Endothelial cell (in vitro differentiated cells): ENCODE results near the gene DHX34. TPM values are rescaled to one million over a fixed set of nuclear protein-coding genes. Genes with fewer than 3 reads are reported as not detected.

ENCODE experiments used
- DNase-seq: peaks from one replicate; pipeline ENCODE4 v3.0.0; 2021; ENCODE audit warnings: low spot score
- H3K27ac Mint-ChIP-seq: one replicate; pipeline ENCODE4 v1.8.0; 2021; ENCODE audit warnings: mixed read lengths, inconsistent platforms; ENCODE audit not compliant: unreplicated experiment
- H3K27me3 Mint-ChIP-seq: one replicate; pipeline ENCODE4 v1.8.0; 2021; ENCODE audit warnings: mild to moderate bottlenecking, moderate library complexity, mixed read lengths, inconsistent platforms; ENCODE audit not compliant: unreplicated experiment
- H3K36me3 Mint-ChIP-seq: one replicate; pipeline ENCODE4 v1.8.0; 2021; ENCODE audit warnings: mild to moderate bottlenecking, low read depth, mixed read lengths, inconsistent platforms; ENCODE audit not compliant: unreplicated experiment
- H3K4me1 Mint-ChIP-seq: one replicate; pipeline ENCODE4 v1.8.0; 2021; ENCODE audit warnings: mild to moderate bottlenecking, mixed read lengths, inconsistent platforms; ENCODE audit not compliant: unreplicated experiment
- H3K4me3 Mint-ChIP-seq: one replicate; pipeline ENCODE4 v1.8.0; 2021; ENCODE audit warnings: mild to moderate bottlenecking, mixed read lengths, inconsistent platforms; ENCODE audit not compliant: unreplicated experiment
- H3K9me3 Mint-ChIP-seq: one replicate; pipeline ENCODE4 v1.8.0; 2021; ENCODE audit warnings: mixed read lengths, inconsistent platforms; ENCODE audit not compliant: unreplicated experiment
- total RNA-seq: library from RNA; stranded (reverse); fragmentation: NEBNext Ultra II Directional; extraction: Animal tissue kit (Norgen Biotek cat#: 25700); gene quantifications from one replicate; pipeline ENCODE4 v1.2.1, GENCODE V29; 2021; ENCODE audit not compliant: unreplicated experiment
- TF ChIP-seq, protein P1 (sequence below): fragments of 200-600 bp; sonication (generic); IDR thresholded peaks from one replicate; pipeline ENCODE4 v1.5.0; 2021; ENCODE audit warnings: antibody characterized with exemption; ENCODE audit not compliant: unreplicated experiment

Gene DHX34
- total RNA-seq, 1 donor from 2014 or later = 19.4 TPM

DNA sequence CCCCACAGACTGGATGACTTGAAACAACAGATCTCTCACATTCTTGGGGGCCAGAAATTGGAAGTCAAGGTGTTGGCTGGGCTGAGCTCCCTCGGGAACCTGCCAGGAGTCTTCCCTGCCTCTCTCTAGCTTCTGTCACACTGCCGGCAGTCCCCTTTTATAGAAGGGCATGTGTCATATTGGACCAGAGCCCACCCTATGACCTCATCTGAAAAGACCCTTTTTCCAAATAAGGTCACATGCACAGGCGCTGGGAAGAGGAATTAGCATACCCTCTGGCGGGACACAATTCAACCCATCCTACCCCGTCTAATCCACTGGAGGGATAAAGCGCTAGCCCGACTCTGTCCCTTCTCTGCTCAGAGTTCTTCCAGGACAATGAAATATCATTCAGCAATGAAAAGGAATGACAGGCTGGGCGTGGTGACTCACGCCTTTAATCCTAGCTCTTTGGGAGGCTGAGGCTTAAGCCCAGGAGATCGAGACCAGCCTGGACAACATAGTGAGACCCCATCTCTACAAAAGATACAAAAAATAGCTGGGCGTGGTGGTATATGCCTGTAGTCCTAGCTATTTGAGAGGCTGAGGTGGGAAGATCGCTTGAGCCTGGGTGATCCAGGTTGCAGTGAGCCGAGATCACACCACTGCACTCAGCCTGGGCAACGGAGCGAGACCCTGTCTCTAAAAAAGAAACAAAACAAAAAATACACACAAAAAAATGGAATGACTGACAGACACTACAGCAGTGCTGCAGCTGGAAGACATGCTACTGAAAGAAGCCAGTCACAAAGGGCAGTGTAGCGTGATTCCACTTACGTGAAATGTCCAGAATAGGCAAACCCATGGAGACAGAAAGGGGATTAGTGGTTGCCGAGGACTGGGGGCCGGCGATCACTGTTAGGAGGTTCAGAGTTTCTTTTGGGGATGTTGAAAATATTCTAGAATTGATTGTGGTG, 41.7 kb downstream of the DHX34 start:
- DNase-seq = no peak
- no peak overlapping the region for H3K4me3 Mint-ChIP-seq
- H3K4me1 Mint-ChIP-seq = peaks cover 4% of the 10 kb centered on the region
- H3K9me3 Mint-ChIP-seq = no peaks in the 10 kb centered on the region
- TF ChIP-seq, protein P1, sequence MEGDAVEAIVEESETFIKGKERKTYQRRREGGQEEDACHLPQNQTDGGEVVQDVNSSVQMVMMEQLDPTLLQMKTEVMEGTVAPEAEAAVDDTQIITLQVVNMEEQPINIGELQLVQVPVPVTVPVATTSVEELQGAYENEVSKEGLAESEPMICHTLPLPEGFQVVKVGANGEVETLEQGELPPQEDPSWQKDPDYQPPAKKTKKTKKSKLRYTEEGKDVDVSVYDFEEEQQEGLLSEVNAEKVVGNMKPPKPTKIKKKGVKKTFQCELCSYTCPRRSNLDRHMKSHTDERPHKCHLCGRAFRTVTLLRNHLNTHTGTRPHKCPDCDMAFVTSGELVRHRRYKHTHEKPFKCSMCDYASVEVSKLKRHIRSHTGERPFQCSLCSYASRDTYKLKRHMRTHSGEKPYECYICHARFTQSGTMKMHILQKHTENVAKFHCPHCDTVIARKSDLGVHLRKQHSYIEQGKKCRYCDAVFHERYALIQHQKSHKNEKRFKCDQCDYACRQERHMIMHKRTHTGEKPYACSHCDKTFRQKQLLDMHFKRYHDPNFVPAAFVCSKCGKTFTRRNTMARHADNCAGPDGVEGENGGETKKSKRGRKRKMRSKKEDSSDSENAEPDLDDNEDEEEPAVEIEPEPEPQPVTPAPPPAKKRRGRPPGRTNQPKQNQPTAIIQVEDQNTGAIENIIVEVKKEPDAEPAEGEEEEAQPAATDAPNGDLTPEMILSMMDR = no peak
- peaks cover 6% of the 10 kb centered on the region for H3K36me3 Mint-ChIP-seq
- H3K27me3 Mint-ChIP-seq = peaks cover 13% of the 10 kb centered on the region
- peak overlapping the region; percentile 31 for H3K27ac Mint-ChIP-seq

DNA sequence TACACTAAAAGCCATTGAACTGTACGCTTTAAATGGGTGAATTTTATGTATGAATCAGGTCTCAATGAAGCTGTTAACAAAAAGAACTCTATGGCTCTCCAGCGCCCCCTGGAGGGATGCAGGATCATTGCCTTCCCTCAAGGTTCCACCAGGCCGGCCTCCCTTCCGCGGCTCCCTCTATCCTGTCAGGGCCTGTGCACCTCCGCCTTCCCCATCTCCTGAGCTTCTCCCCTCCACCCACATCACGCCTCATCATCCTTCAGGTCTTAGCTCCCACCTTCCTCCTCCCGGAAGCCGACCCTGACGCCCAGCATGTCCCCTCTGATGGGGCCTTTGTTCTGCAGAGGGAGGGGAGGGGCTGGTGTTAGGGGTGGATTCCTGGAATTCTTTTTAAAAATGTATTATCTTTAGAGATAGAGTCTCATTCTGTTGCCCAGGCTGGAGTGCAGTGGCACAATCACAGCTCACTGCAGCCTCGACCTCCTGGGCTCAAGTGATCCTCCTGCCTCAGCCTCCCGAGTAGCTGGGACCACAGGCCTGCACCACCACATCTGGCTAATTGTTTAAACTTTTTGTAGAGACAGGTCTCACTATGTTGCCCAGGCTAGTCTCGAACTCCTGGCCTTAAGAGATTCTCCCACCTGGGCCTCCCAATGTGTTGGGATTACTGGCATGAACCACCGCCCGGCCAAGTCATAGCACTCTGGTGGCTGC, 42.6 kb downstream of the DHX34 start:
- TF ChIP-seq, protein P1 = peak; percentile 91
- peaks cover 12% of the 10 kb centered on the region for H3K27me3 Mint-ChIP-seq
- no peak overlapping the region for H3K27ac Mint-ChIP-seq
- H3K36me3 Mint-ChIP-seq = peaks cover 6% of the 10 kb centered on the region
- DNase-seq = peak; percentile 84
- no peak overlapping the region for H3K4me3 Mint-ChIP-seq
- H3K9me3 Mint-ChIP-seq = no peaks in the 10 kb centered on the region
- peaks cover 4% of the 10 kb centered on the region for H3K4me1 Mint-ChIP-seq

DNA sequence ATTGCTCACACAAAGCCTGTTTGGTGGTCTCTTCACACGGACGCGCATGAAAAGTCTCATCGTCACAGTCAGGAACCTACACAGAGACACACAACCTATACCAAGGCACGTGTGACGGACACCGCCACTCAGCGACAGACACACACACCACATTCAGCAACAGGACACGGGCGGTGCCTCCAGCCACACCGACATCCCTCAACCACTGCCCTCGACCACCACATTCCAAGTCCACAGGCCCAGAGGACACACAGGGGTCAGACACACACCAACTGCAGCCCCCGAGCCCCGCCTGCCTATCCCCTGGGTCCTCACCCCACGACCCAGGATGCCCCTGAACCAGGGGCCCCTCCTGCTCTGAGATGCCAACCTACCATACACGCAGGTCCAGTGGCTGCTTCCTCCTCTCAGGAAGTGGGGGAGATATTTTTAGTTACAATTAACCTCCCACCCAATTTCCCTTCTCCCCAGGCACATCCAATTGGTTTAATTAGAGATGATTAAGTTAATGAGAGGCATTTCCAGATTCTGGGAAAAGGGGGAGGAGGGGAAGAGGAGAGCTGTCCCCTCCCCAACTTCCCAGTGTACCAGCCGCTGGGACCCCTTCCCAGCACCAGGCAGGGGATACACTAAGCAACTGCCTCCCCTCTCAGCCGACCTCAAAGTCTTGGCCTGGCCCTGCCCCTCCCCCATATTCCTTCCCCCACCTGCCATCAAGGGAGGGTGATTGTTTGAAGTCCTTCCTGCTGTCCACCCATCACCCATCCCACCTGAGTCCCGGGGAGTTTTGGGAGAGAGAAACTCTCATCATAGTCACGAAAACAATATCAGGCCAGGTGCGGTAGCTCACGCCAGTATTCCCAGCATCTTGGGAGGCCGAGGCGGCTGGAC, 49.8 kb downstream of the DHX34 start:
- Mint-ChIP-seq H3K27ac (no peak overlapping the region), H3K36me3 (peaks cover 4% of the 10 kb centered on the region), H3K4me1 (peaks cover 14% of the 10 kb centered on the region), H3K27me3 (peaks cover 9% of the 10 kb centered on the region), H3K9me3 (no peaks in the 10 kb centered on the region), H3K4me3 (no peak overlapping the region)
- DNase-seq = no peak
- TF ChIP-seq, protein P1 = no peak

DNA sequence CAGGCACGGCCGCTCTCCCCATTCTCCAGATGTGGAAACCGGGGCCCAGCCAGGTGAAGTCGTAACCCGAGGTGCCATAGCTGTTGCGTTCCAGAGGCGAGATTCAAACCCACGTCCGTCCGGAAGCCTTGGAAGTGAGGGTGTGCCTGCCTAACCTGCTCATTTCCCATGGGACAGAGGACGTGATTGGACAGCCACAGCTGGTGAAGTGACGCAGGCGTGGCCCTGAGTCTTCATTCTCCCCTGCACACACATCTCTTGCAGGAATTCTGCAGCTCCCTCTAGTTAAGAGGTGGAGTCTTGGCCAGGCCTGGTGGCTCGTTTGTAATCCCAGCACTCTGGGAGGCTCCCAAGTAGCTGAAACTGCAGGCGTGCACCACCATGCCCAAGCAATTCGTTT, 53.4 kb downstream of the DHX34 start:
- Mint-ChIP-seq H3K27me3 (peaks cover 7% of the 10 kb centered on the region), H3K36me3 (peaks cover 8% of the 10 kb centered on the region), H3K4me1 (peaks cover 15% of the 10 kb centered on the region), H3K9me3 (no peaks in the 10 kb centered on the region), H3K27ac (no peak overlapping the region), H3K4me3 (no peak overlapping the region)
- DNase-seq = no peak
- TF ChIP-seq, protein P1 = no peak
